GM18519 (cell line): Measurements from ENCODE around the gene HLA-DQA2.
"Not testable (repeated sequence)": the region's sequence is repeated elsewhere in the genome, so short reads cannot be mapped to it uniquely, and the experiment has no call there.

ENCODE experiments used
- ATAC-seq: cut with Tn5 transposase; IDR thresholded peaks from one replicate; pipeline ENCODE4 v1.9.1; 2021; ENCODE audit warnings: mild to moderate bottlenecking, moderate library complexity; ENCODE audit not compliant: unreplicated experiment, low FRiP score

HLA-DQA2 gene

GRCh38 chr6:32775071-32775470 is 33.9 kb downstream of the HLA-DQA2 start:
- ATAC-seq = no peak

GRCh38 chr6:32779036-32779435 is 37.8 kb downstream of the HLA-DQA2 start:
- no peak for ATAC-seq

GRCh38 chr6:32782923-32783322 is 41.7 kb downstream of the HLA-DQA2 start:
- ATAC-seq = not testable (repeated sequence)

GRCh38 chr6:32785781-32786533 is 44.8 kb downstream of the HLA-DQA2 start:
- ATAC-seq = no peak

DNA sequence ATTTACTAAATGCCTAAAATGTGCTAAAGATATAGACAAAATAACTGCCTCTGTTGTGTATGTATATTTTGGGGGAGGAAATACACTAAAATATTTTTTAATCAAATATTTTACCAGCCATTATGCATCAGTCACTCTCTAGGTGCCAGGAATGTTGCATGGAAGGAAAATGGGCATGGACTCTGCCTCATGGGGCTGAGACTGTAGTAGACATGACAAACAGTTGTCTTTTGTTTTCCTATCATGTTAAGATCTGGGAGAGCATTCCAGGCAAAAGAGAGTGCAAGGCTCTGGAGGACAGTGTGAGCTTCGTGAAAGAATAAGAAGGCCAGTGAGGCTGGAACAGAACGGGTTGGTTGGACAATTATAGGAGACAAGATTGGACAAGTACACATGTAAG is 49.1 kb downstream of the HLA-DQA2 start:
- no peak for ATAC-seq

DNA sequence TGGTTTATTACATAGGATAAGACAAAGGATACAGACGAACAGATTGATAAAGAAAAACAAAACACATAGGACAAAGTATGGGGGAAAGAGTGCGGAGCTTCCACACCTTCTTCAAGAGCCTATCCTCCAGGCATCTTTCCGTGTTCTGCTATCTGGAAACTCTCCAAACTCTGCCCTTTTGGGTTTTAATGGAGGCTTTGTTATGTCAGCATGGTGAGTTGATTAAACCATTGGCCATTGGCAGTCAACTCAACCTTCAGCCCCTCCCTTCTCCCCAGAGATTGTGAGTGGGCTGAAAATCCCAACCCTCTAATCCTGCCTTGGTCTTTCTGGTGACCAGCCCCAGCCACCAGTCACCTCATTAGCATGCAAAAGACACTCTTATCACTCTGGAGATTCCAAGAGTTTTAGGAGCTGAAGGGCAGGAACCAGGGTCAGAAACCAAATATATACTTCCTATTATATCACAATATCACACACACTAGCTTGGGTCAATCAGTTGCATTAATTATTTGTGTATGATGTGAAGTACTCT is 51.8 kb downstream of the HLA-DQA2 start:
- no peak for ATAC-seq

GRCh38 chr6:32794510-32794909 is 53.3 kb downstream of the HLA-DQA2 start:
- ATAC-seq = no peak
